ENCODE measurements around the gene KIF13A.
"Not testable (repeated sequence)": the region's sequence is repeated elsewhere in the genome, so short reads cannot be mapped to it uniquely, and the experiment has no call there.

The KIF13A gene

DNA sequence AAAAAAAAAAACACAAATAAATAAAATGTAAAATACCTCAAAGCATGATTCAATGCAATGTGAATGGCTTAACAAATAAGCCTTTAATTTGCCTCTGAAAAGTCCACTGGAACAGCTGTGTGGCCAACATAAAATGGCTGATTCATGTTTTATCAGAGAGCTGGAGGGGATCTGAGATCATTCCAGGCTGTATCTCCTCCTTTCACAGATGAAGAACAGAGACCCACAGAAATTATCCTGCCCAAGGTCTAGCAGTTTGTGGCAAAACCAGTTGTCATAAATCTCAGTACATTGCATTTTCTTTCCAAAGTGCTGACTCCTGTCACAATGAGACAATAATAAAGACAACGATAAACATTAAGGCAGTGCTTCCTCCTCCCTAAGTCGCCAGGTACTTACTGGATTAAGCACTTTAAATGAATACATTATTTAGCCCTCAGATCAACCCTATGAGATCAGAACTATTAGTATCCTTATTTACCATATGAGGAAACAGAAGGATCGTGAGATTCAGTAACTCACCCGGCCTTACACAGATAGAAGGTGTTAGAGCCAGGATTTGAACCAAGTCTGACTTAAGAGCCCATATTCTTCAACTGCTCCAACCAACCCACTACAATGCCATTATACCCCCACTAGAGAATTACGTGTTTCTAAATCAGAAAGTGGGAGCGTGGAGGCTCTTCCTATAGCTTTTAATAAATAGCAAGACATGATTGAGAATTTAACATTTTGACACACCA lies 118.3 kb downstream of the KIF13A start:
- DNase-seq, result peak; percentile 82

DNA sequence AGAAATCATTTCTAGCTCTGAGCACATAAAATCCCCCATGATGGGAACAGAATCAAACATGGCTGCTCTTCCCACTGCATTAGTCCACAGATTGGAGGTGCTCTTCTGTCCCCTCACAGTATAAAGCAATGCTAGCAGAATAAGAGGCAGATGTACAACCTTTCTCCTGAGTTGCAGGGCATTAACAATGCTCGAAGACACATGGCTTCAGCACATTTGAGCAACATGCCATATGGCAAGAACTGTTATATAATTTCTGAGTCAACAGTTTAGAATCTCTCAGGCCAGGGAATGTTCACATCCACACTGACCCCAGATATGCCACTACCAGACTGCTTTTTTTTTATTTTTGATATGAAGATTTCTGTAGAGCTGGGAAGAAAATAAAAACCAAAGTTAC lies 119.6 kb downstream of the KIF13A start:
- peak; percentile 87 for DNase-seq

DNA sequence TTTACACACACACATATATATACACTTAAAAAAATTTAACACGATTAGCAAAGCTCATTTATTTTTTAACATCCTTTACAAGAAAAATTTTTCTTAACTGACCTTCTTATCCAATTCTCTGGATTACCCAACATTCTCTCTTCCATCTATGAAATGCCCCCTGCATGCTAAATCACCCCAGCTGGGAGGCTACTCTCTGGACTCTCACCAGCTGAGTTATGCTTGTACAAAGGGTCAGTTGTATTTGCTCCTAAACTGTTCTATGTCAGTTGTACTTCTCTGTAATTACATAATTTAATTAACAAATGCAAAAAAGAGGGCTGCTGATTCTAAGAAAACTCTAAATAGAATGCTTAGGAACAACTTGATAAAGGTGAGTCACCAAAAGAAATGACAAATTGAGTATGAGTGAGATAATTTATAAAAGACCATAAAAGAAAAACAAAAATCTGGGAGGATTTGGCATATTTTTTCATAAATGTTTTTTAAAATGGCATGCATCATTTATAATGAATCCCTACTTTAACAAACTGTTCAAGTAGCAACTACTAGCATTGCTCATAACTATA lies 120.5 kb downstream of the KIF13A start:
- no peak for DNase-seq

DNA sequence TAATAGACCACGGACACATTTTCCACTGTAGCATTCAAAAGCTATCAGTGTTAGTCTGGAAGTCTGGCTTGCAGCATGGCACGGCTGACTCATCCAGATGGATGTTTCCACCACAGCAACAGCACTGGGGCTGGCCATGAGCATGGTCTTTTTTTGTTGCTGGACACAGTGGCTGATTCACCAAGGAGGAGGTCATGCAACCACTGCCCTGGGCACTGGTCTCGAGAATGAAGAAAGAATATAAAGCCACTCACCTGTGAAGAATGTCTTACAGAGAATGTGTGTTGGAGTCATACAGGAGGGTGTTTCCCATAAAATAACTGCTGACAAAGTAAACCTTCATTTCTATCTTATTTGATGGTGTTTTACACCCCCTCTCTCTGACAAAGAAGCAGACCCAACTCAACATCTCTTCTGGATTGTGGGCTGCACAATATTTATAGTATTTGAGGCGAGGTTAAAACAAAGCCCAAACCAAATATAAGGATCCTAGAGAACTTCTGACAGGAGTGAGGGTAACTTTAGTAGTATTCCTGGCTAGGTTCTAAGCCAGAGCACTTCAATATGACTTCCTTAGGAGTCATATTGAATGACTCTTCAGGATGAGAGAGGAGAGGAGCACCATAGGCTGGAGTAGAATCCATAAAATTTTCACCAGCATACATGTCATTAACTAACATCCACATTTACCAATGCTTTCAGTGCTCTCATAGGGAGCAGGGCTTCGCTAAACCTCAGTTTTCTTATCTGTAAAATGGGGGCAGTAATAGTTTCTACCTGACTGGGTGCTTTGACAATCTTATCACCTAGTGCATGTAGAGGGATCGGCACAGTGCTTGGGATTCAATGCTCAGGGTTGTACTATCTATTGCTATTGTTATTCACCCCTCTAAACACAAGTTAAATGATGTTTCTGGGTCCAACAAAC lies 121.4 kb downstream of the KIF13A start:
- peak; percentile 98 for DNase-seq

DNA sequence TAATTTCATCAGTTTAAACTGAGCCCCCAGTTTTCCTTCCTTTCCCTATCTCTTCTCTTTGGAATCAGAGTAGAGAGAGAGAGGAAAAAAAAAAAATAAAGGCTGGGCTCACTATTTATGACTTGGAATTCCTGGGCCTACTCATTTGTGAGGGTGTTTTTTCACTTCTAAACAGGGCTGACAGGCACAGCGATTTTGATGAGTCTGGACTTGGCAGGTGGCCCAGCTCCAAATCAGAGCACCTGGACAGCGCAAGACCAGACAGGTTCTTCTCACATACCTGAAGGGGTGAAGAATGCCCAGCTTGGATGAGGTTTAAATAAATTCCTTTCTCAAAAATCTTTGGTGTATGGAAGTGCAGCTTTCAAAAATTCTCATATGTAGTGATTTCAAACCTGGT lies 122.2 kb downstream of the KIF13A start:
- peak; percentile 47 for DNase-seq

DNA sequence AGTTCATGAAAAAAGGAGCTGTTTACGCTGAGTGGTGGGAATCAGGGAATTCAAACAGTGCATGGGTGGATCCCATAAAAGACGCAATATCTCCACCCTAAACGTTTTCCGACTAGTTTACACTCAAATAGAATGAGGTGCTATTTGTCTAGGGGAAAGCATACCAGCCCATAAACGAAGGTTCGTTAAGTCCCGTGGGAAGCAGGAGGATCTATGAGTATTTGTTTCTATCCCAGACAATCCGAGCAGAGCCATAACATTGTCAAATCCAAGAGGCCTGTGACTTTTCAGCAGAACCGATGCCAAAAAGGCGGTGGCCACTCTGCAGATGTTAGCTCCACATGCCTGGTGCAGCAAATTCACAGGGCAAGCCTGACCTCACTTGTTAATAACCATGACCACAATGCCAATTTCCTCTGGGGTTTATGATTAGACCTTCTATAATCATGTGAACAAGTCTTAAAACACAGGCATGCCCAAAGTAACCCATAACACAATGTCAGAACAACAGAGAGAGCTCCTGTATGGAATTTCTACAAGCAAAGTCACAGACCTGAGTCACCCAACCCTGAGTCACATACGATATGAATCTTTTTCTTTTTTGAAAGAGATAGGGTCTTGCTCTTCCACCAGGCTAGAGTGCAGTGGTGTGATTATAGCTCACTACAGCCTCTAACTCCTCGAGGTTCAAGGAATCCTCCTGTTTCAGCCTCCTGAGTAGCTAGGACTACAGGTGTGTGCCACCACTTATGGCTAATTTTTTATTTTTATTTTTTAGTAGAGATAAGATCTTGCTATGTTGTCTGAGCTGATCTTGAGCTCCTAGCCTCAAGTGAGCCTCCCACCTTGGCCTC lies 123.3 kb downstream of the KIF13A start:
- DNase-seq, result peak; percentile 94

DNA sequence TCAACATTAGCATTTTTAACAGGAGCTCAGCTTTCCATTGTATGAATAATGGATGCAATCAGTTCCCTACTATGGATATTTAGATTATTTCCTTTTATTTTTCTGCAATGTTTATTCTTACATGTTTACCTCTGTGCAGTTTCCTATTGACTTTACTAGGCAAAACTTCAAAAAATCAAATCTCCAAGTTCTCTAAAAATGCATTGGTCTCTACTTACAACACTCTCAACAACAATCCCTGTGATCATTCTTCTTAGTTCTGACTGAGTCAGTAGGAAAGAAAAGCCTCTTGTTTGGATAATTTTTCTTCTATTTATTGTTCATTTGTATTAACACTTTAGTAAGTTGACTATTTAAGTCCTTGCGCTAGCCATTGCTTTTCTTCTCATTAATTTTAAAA lies 126.1 kb downstream of the KIF13A start:
- no peak for DNase-seq

DNA sequence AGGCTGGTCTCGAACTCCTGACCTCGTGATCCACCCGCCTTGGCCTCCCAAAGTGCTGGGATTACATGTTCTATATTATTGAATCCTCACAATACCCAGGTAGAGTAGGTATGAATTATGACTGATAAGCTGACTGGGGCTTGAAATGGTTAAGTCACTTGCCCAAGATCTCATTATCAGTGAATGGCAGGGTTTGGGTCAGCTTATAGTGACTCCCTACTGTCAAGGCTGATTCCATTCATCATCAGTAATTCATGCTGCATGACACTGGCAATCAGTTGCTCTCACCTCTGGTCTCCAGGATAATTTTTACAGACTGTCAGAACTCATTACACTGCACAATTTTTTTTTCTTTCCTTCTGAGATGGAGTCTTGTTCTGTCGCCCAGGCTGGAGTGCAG lies 127.6 kb downstream of the KIF13A start:
- no peak for DNase-seq

DNA sequence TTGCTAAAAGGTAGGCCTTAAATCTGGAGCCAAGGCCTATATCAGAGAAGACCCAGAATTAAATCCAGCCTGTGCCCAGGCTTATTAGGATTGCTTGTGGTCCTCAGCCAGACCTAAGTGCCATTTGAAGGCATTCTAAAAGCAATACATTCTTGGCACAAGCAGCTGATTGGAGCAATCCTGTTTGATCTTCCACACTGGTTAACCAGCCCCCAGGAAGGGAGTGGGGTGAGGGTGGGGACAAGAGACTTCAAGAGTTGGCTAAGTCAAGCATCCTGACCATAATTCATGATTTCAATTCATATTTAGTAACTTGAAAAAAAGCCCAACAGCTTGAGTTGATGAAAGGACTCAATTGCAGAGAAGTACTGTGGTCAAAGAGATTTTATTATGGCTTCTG lies 128.9 kb downstream of the KIF13A start:
- DNase-seq, result no peak

DNA sequence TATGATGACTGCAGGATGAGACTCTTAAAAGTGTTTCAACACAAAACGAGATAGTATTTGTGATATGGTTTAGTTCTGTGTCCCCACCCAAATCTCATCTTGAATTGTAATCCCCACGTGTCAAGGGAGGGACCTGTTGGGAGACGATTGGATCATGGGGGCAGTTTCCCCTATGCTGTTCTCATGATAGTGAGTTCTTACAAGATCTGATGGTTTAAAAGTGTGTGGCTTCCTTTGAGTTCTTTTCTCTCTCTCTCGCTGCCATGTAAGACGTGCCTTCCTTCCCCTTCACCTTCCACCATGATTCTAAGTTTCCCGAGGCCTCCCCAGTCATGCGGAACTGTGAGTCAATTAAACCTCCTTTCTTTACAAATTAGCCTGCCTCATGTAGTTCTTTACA lies 130.2 kb downstream of the KIF13A start:
- not testable (repeated sequence) for DNase-seq

DNA sequence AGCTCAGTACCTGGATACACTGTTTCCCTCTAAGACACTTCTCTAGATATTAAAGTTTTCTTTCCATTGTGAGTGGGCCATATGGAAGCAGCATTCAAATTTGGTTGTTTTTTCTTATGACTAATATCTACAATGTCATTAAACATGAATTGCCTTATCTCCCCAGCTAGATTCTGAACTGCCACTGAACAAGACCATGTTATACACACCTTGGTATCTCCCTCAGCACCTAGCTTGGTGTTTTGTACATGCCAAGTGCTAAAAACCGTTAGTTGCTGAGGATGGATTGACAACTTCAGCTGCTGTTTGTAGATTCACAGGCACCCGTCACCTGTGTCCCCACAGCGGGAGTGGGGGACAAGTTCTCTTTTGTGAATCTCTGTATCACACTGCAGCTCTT lies 131.1 kb downstream of the KIF13A start:
- DNase-seq, result no peak

DNA sequence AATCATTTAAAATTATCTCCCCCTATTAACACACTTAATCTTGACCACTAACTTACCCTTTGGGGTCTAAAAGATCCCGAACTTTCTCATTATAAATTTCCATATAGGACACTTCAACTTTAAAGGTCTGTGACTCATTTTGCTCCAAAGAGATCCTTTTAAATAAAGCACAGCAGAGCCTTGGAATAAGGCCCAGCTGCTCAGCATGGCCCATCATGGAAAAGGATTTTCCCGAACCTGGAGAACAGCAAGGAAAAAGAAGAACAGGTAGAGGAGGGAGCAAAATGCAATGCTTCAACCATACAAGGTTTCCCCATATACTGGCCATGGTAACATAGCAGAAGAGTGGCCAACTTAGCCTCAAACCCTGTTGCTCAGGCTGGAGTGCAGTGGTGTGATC lies 132.1 kb downstream of the KIF13A start:
- no peak for DNase-seq

DNA sequence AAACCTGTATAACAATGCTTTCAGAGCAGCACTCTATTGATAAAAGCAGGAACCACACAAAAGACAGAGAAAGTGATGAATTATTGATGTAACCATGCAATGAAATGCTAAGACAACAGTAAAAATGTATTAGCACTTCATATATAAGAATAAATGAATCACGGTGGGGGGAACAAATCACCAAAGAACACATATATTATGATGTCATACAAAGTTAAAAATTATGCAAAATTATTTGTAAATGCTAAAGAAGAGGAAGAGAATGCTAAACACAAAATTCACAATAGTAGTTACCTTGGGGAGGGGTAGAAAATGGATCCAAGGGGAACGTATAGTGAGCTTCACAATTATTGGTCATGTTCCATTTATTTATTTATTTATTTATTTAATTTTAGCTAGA lies 133.9 kb downstream of the KIF13A start:
- no peak for DNase-seq

DNA sequence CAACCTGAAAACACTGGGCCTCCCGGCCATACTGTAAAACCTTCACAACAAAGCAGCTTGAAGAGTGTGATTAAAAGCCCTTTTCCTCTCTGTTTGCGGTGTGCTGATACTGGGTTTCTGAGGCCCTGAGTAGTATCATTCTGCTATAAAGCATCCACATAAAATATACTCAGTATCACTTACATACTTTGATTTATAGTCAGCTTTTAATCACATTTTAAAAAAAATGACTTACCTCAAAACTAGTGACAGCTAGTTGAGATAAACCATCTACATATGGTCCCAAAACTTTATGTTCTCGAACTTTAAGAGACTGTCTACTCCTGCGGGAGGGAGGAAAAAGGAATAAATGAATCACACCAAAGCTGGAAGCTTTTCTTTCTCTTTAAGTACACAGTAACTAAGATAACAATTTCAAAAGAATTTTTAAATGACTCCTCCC lies 135.7 kb downstream of the KIF13A start:
- peak; percentile 35 for DNase-seq

DNA sequence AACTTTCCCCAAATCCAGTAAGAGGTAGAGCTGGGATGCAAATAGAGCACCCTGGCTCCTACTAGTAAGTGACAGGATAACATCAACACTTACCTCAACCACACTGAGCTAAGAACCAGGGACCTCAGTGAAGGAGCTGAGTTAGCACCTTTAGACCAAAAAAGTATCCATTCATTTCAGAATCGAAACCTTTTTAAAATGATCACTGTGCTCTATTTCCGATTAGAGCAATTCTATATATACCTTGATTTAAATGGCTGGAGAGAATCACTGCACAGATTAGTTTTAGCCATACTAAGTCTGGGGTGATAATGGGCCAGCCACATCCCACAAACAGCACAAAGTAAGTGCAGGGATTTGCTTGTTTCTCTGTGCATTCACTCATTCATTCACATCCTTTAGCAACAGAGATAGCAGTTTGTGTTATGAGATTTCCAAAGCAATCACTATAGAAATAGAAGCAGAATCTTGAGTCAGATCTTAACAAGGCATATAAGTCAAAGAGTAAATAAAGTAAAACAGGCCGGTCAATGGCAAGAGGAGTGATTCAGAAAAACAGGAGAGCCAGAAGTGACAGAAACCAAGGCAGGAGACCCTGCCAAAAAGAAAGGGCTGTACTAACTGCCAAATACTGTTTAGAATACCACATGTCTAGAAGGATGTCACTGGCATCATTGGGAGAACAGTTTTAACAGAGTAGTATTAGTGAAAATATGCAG lies 136.3 kb downstream of the KIF13A start:
- DNase-seq, result peak; percentile 9

DNA sequence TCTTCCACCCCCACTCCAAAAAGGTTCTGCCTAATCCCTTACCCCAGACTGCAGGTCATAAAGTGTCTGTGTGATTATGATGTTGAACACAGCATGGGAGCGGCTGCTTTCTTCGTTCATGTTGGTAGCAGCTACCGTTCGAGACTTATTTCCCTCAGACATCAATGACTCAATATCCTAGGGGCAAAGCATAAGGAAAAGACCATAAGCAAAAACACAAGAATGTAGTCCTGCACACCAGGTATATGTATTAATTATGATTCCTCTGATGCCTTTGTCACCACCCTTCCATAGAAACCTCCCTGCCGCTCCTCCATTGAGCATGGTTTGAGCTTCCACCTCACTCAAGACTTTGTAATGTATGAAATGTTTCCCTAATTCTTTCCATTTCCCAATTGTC lies 137.2 kb downstream of the KIF13A start:
- DNase-seq, result no peak

DNA sequence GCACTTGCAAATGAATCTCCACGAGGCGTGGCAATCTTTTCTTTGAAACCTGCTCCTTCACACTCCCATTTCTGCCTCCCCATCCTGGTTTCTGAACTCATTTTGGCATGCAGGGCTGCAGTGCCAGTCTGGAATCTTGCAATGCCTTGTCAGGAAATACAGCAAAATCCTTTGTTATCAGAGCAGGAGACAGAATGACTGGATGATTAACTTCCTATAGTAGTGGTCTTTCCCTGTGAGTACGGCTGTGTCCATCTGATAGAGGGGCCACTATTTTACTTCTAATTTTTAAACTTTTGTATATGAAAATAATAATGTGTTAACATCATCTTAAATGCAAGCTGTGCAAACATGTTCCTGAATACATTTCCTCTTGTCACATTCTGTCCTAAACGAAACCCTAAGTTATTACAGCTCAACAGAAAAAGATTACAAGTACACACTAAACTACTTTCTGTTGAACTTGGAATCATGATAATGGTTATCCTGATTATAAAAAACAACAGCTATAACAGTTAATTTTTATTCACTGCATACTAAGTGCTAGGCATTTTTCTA lies 140.2 kb downstream of the KIF13A start:
- DNase-seq, result no peak

DNA sequence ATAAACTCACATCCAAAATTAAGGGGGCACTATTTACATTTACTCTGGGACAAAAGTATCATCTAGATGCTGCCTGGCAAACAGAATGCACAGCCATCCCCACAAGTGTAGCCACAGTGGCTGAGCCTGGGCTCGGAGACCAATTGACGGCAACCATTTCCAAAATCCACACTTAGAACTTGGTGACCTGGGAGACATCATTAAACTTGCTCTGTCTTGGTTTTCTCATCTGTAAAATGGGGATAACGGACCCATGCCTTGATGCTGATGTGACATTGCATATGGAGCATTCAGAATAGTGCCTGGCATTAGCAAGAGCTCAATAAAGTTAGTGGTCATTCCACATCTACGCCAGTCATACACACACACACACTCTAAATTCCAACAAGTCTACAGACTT lies 140.7 kb downstream of the KIF13A start:
- no peak for DNase-seq

DNA sequence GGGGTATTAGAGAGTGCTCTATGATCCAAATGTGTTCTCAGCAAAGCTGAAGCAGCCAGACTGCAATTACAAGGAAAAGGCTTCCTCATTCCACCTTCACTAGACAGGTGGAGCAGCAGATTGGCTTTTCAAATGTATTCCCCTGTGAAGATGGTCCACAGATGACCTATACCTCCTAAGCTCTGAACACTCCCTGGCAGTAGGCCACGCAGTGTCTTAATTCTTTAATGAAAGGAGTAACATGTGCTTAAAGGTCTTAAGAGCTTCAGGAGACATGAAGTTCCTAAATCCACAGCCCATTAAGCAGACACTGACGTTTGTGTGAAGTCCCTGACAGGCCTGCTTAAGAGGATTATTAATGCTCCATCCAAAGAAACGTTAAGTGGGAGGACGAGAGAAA lies 141.8 kb downstream of the KIF13A start:
- no peak for DNase-seq

DNA sequence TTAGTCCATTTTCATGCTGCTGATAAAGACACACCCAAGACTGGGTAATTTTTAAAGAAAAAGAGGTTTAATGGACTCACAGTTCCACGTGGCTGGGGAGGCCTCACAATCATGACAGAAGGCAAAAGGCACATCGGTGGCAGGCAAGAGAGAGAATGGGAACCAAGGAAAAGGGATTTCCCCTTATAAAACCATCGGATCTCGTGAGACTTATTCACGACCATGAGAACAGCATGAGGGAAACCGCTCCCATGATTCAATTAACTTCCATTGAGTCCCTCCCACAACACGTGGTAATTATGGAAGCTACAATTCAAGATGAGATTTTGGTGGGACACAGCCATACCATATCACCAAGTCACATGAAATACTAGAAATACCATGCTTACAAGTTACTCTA lies 142.5 kb downstream of the KIF13A start:
- DNase-seq, result not testable (repeated sequence)

DNA sequence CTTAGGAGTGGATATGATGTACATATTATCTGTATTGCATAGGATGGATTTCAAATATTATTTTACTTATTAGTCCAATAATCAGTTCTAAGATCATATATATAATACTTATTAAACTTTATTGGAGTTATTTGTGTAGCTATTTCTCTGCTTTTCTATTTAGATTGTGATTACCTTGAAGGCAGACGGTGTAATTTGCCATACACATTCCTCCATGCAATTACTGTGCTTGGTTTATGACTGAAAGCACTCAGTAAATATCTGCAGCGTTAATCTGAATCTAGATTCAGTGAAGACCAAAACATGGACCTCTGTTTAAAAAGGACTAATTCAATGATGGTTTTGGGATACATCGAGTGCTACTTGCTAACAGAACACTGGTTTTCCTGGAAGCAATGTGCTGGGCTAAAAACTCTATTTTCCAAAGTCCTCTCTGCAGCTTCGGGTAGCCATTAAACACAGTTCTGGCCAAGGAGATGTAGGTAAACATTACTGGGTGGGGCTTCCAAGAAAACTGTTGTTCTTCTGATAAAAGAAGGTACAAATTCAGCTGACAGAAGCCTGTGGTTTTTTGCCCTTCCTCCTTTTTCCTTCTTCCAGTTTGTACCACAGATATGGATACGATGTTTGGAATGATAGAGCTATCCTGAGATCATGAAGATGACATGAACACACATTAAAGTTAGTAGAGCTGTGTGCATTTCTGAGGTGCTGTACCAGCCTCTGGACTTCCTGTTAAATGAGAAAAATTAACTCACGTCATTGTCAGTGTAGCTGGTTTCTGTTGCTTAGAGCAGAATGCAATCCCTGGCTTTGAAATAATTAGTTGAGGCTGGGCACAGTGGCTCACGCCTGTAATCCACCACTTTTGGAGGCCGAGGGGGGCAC lies 144.3 kb downstream of the KIF13A start:
- DNase-seq, result no peak
